Sigmoid colon (tissue), 7 donors: ENCODE measurements around the gene TBXA2R. TPM values are rescaled to one million over a fixed set of nuclear protein-coding genes. Genes with fewer than 3 reads are reported as not detected.

Experiments
- DNase-seq: peaks from one replicate; pipeline ENCODE4 v3.0.0-alpha.2; 2019
- H3K27ac ChIP-seq, 4 donors: fragments of 200-600 bp; sonication (generic); one replicate each; pipeline ENCODE4 v1.5.1; 2016 to 2019; ENCODE audit warnings: mild to moderate bottlenecking in 1 of 4
- H3K27me3 ChIP-seq, 3 donors: fragments of 200-600 bp; sonication (generic); one replicate each; pipeline ENCODE4 v1.5.1; 2019; ENCODE audit warnings: mild to moderate bottlenecking in 1 of 3
- H3K36me3 ChIP-seq, 4 donors: fragments of 200-600 bp; sonication (generic); one replicate each; pipeline ENCODE4 v1.5.1; 2016 to 2019
- H3K4me1 ChIP-seq, 4 donors: fragments of 200-600 bp; sonication (generic); one replicate each; pipeline ENCODE4 v1.5.1; 2017 to 2019
- H3K4me3 ChIP-seq, 4 donors: fragments of 200-600 bp; sonication (generic); one replicate each; pipeline ENCODE4 v1.5.1; 2017 to 2019; ENCODE audit warnings: mild to moderate bottlenecking in 2 of 4, moderate library complexity in 1 of 4
- H3K9me3 ChIP-seq, 4 donors: fragments of 200-600 bp in 3 of 4; sonication (generic) in 3 of 4; one replicate each; pipeline versions ENCODE4 v1.5.1 to v1.6.1; 2013 to 2019
- EP300 ChIP-seq, 4 donors: sonication (generic); formaldehyde crosslinking; IDR thresholded peaks; one replicate each; pipeline ENCODE4 v1.6.1; 2017; ENCODE audit warnings: antibody characterized with exemption in 4 of 4
- POLR2A ChIP-seq, 2 donors: fragments of 450-650 bp; IDR thresholded peaks; one replicate each; pipeline ENCODE4 v1.6.1; 2016; ENCODE audit warnings: antibody characterized with exemption in 2 of 2, mild to moderate bottlenecking in 2 of 2, moderate library complexity in 2 of 2
- POLR2AphosphoS5 ChIP-seq, 4 donors: sonication (generic); formaldehyde crosslinking; IDR thresholded peaks; one replicate each; pipeline ENCODE4 v1.6.1; 2017; ENCODE audit warnings: antibody characterized with exemption in 4 of 4
- WGBS, 2 donors: extraction: QIAGEN DNeasy Blood & Tissue Kit; methylation state at CpG; one replicate each; pipeline ENCODE4 v1.1.7; 2013; 5-methylcytosine and 5-hydroxymethylcytosine counted together
- intact Hi-C: fragments of 100-400 bp; cut with DNase I; formaldehyde crosslinking; loops from one replicate; pipeline ENCODE4 v1.15.1; 2023
- polyA plus RNA-seq, 3 donors: library from polyadenylated mRNA; stranded (reverse); fragments of 200-250 nt; gene quantifications; one replicate each; pipeline ENCODE4 v1.2.3, GENCODE V29; 2013
- total RNA-seq, 4 donors: library from RNA; depleted of rRNA; stranded (reverse); fragments of >200 nt; gene quantifications; one replicate each; pipeline ENCODE4 v1.1.0, GENCODE V29; 2016
- TF ChIP-seq, protein P1 (sequence below), 4 experiments: fragments of 450-650 bp in 3 of 4; fragments of 200-600 bp in 1 of 4; IDR thresholded peaks; one replicate each; pipeline ENCODE4 v1.5.1; 2016 to 2019; ENCODE audit warnings: antibody characterized with exemption in 4 of 4, mild to moderate bottlenecking in 3 of 4, moderate library complexity in 2 of 4
- donor health status: healthy with polysubstance abuse.
- donor health status: Bipolar disorder and iron deficiency.
- donor health status: healthy.

Gene TBXA2R
- total and polyA plus RNA-seq, 7 donors, result 0.36 to 3.6 (median 0.76) TPM; not detected in 1

DNA sequence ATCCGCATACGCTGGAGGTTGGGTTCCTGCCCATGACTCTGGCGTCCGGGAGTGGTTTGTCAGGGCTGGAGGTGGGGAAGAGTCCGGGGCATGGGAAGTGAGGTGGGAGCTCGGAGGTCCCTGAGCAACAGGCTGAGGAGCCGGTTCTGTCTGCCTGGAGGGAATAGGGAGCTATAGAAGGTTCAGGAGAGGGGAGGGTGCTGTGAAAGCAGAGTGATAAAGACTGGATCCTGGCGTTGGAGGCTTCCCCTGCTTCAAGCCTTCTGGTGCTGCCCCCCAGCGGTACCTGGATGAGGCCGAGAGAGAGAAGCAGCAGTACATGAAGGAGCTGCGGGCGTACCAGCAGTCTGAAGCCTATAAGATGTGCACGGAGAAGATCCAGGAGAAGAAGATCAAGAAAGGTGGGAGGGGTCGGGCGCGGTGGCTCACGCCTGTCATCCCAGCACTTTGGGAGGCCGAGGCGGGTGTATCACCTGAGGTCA, 31.4 kb downstream of the TBXA2R start:
- Histone ChIP-seq H3K4me3 (no peak overlapping the region), H3K36me3 (no peaks in the 10 kb centered on the region), H3K4me1 (peaks cover 0 to 48% (median 39%) of the 10 kb centered on the region in 4 donors), H3K27me3 (no peaks in the 10 kb centered on the region), H3K9me3 (no peaks in the 10 kb centered on the region), H3K27ac (no peak overlapping the region)
- TF ChIP-seq EP300 (IDR thresholded peaks at IDR 0.05) (no peak), POLR2A (IDR thresholded peaks at IDR 0.05) (no peak), POLR2AphosphoS5 (IDR thresholded peaks at IDR 0.05) (no peak)
- TF ChIP-seq, protein P1, sequence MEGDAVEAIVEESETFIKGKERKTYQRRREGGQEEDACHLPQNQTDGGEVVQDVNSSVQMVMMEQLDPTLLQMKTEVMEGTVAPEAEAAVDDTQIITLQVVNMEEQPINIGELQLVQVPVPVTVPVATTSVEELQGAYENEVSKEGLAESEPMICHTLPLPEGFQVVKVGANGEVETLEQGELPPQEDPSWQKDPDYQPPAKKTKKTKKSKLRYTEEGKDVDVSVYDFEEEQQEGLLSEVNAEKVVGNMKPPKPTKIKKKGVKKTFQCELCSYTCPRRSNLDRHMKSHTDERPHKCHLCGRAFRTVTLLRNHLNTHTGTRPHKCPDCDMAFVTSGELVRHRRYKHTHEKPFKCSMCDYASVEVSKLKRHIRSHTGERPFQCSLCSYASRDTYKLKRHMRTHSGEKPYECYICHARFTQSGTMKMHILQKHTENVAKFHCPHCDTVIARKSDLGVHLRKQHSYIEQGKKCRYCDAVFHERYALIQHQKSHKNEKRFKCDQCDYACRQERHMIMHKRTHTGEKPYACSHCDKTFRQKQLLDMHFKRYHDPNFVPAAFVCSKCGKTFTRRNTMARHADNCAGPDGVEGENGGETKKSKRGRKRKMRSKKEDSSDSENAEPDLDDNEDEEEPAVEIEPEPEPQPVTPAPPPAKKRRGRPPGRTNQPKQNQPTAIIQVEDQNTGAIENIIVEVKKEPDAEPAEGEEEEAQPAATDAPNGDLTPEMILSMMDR (IDR thresholded peaks at IDR 0.05), result no peak
- intact Hi-C loops, result loop anchor here (5.0 kb wide), 1 partner anchor 42 kb away; no protein-coding TSS in a partner anchor
- no peak for DNase-seq
- WGBS, 2 donors, result 89 to 93% methylated on average over 19 of the region's 19 CpGs

GRCh38 chr19:3573858-3574637, 32.6 kb downstream of the TBXA2R start:
- peaks cover 0 to 44% (median 37%) of the 10 kb centered on the region in 4 donors for H3K4me1 ChIP-seq
- H3K9me3 ChIP-seq, result no peaks in the 10 kb centered on the region
- no peaks in the 10 kb centered on the region for H3K36me3 ChIP-seq
- peak; percentile 89 for DNase-seq
- H3K27me3 ChIP-seq, result no peaks in the 10 kb centered on the region
- intact Hi-C loops, result loop anchor here (2.0 kb wide), 1 partner anchor 67 kb away; the partner anchor contains the start of gene FZR1
- 62 to 64% methylated on average over 55 of the region's 55 CpGs for WGBS, 2 donors
- peak overlapping the region; percentile 76 to 91 (median 90) for H3K27ac ChIP-seq
- H3K4me3 ChIP-seq, result peak overlapping the region; percentile 68 to 98 (median 94)
- TF ChIP-seq POLR2AphosphoS5 (IDR thresholded peaks at IDR 0.05) (no peak), POLR2A (IDR thresholded peaks at IDR 0.05) (no peak), EP300 (IDR thresholded peaks at IDR 0.05) (no peak)
- TF ChIP-seq, protein P1 (IDR thresholded peaks at IDR 0.05), result no peak

DNA sequence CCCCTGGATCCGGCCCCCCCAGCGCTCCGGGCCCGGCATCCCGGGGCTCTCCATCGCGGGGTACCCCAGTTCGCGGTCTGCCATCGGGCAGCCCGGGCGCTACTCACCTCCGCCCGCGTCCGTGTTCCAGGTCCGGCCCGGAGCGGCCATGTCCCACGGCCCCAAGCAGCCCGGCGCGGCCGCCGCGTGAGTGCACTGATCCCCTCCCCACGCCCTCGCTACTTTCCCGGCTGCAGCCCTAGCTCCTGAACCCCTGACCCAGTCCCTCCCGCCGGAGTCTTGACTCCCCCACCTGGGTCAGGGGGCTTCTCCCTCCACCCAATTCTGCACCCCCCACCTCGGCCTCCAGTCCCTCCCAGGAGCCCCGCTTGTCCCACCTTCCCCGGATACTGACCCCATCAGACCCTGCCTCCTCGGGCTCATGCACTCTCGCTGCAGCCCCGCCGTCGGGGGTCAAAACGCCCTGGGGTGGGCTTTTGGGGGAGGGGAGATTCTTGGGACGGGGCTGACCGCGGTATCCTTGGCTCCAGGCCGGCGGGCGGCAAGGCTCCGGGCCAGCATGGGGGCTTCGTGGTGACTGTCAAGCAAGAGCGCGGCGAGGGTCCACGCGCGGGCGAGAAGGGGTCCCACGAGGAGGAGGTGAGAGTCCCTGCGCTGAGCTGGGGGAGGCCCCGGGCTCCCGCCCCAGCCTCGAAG, 33.4 kb downstream of the TBXA2R start:
- intact Hi-C loops, result loop anchor here (2.0 kb wide), 1 partner anchor 67 kb away; the partner anchor contains the start of gene FZR1
- Histone ChIP-seq H3K9me3 (no peaks in the 10 kb centered on the region), H3K4me1 (peaks cover 0 to 44% (median 37%) of the 10 kb centered on the region in 4 donors), H3K4me3 (peak overlapping the region; percentile 68 to 98 (median 94)), H3K27ac (peak overlapping the region; percentile 76 to 91 (median 90)), H3K27me3 (no peaks in the 10 kb centered on the region), H3K36me3 (no peaks in the 10 kb centered on the region)
- no peak for TF ChIP-seq POLR2A (IDR thresholded peaks at IDR 0.05)
- no peak for TF ChIP-seq POLR2AphosphoS5 (IDR thresholded peaks at IDR 0.05)
- no peak for TF ChIP-seq EP300 (IDR thresholded peaks at IDR 0.05)
- TF ChIP-seq, protein P1 (IDR thresholded peaks at IDR 0.05), result no peak
- DNase-seq, result peak; percentile 74
- 1 to 2% methylated on average over 60 of the region's 60 CpGs for WGBS, 2 donors

DNA sequence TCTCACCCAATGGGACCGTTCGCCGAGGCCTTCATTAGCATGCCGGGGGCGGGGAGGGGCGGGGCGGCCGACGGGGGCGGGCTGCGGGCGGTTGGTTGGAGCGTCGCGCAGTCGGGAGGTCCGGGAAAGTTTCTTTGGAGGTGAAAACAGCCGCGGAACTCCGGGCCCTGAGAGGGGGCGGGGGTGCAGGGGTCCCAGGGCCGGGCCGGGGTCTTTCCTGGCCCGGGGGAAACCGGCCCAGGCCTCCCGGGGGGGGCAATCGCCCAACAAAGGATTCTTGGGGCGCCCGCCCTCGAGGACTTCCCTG, 33.9 kb downstream of the TBXA2R start, which contains the start of gene HMG20B:
HMG20B (plus strand) TSS at position 90 of the 307 bp plus-strand sequence. CDS start 366 bp downstream, outside the sequence.
- peak in 3 of 4 donors; percentile 17 to 71 (median 62) for TF ChIP-seq POLR2AphosphoS5 (IDR thresholded peaks at IDR 0.05)
- peak in 1 of 2 donors; percentile 14 for TF ChIP-seq POLR2A (IDR thresholded peaks at IDR 0.05)
- TF ChIP-seq, protein P1 (IDR thresholded peaks at IDR 0.05), result no peak
- peak within 1 kb of the TSS; percentile 76 to 91 (median 90) for H3K27ac ChIP-seq
- peaks cover 0 to 44% (median 37%) of the 10 kb centered on the region in 4 donors for H3K4me1 ChIP-seq
- DNase-seq, result no peak
- no peaks in the 10 kb centered on the region for H3K36me3 ChIP-seq
- H3K9me3 ChIP-seq, result no peaks in the 10 kb centered on the region
- no peaks in the 10 kb centered on the region for H3K27me3 ChIP-seq
- peak within 1 kb of the TSS; percentile 68 to 98 (median 94) for H3K4me3 ChIP-seq
- intact Hi-C loops, result loop anchor here (1.0 to 2.0 kb wide), 2 partner anchors 15 to 66 kb away; partner anchors contain the start of gene FZR1
- 1% methylated on average over 30 of the region's 30 CpGs for WGBS, 2 donors
